Right ventricle myocardium inferior (tissue), 1 donor: ENCODE measurements around the gene IER3IP1. TPM values are rescaled to one million over a fixed set of nuclear protein-coding genes. Genes with fewer than 3 reads are reported as not detected.
A peak's percentile ranks its signal among the peaks of the same experiment; 100 is the strongest.
"Not testable (repeated sequence)": the region's sequence is repeated elsewhere in the genome, so short reads cannot be mapped to it uniquely, and the experiment has no call there.

Source experiments
- ATAC-seq: fragments of 200-7000 bp; cut with Tn5 transposase; one replicate; pipeline ENCODE4 v1.9.1; 2020; ENCODE audit warnings: mild to moderate bottlenecking, moderate library complexity
- DNase-seq: peaks from one replicate; pipeline ENCODE4 v3.0.0; 2021; ENCODE audit errors: missing footprints
- intact Hi-C: fragments of 100-400 bp; cut with DNase I; formaldehyde crosslinking; loops from one replicate; pipeline ENCODE4 v1.11.0; 2022
- long read RNA-seq: library from polyadenylated mRNA; unstranded; transcript quantifications from one replicate; pipeline ENCODE4 v2.0.0, GENCODE V29; 2021
- total RNA-seq: library from RNA; stranded (reverse); fragmentation: NEBNext Ultra II Directional; extraction: Animal tissue kit (Norgen Biotek cat#: 25700); gene quantifications from one replicate; pipeline ENCODE4 v1.2.1, GENCODE V29; 2021
- donor health status: DM: no; HTN: yes; CAD: no; lungs with severe emphysema.

IER3IP1 gene
- total RNA-seq = 9.7 TPM
- long read RNA-seq, transcript IER3IP1-201 (3 exons, 3,689 nt) = major isoform, 36 of 36 reads
- long read RNA-seq, partial matches to known transcripts = 0 of 36 reads
- long read RNA-seq, other reads (novel, unspliced or antisense) = 0 of 36 reads

- intact Hi-C loops = loop anchor here (5.0 kb wide), 1 partner anchor 34 kb away; no protein-coding TSS in a partner anchor
- ATAC-seq (peak; percentile 96), DNase-seq (peak; percentile 92)
Measured at GRCh38 chr18:47175898-47176575, at the start of gene IER3IP1. IER3IP1 (minus strand) TSS chr18:47176364; CDS start chr18:47176277, 87 bp downstream.

GRCh38 chr18:47215554-47216138, 39.5 kb upstream of the IER3IP1 start:
- intact Hi-C loops = loop anchor here (1.0 kb wide), 1 partner anchor 534 kb away; no protein-coding TSS in a partner anchor
- ATAC-seq = no peak
- DNase-seq = no peak

- no peak for ATAC-seq
- no peak for DNase-seq
- intact Hi-C loops = no loop called here
Measured at GRCh38 chr18:47209171-47209570, 33.0 kb upstream of the IER3IP1 start.

- DNase-seq = no peak
- intact Hi-C loops = no loop called here
- ATAC-seq = no peak
Measured at GRCh38 chr18:47206945-47207637, 30.9 kb upstream of the IER3IP1 start.

GRCh38 chr18:47204908-47205522, 28.9 kb upstream of the IER3IP1 start:
- ATAC-seq = no peak
- no peak for DNase-seq
- intact Hi-C loops = loop anchor here (2.0 kb wide), 2 partner anchors 104 to 154 kb away; no protein-coding TSS in a partner anchor

- DNase-seq (no peak), ATAC-seq (no peak)
- intact Hi-C loops = loop anchor here (2.0 kb wide), 2 partner anchors 103 to 153 kb away; no protein-coding TSS in a partner anchor
Measured at GRCh38 chr18:47203626-47204464, 27.7 kb upstream of the IER3IP1 start.

GRCh38 chr18:47195961-47196360, 19.8 kb upstream of the IER3IP1 start:
- intact Hi-C loops, DNase-seq, ATAC-seq: not testable (repeated sequence)

- ATAC-seq = no peak
- intact Hi-C loops = no loop called here
- no peak for DNase-seq
Measured at GRCh38 chr18:47191961-47192360, 15.8 kb upstream of the IER3IP1 start.

GRCh38 chr18:47187721-47188120, 11.6 kb upstream of the IER3IP1 start:
- ATAC-seq = no peak
- intact Hi-C loops = no loop called here
- no peak for DNase-seq

- ATAC-seq (no peak), DNase-seq (no peak)
- intact Hi-C loops = no loop called here
Measured at GRCh38 chr18:47184419-47185050, 8.4 kb upstream of the IER3IP1 start.

- DNase-seq, intact Hi-C loops, ATAC-seq: not testable (repeated sequence)
Measured at GRCh38 chr18:47182156-47182555, 6.0 kb upstream of the IER3IP1 start.

GRCh38 chr18:47180765-47181164, 4.6 kb upstream of the IER3IP1 start:
- intact Hi-C loops = no loop called here
- ATAC-seq (no peak), DNase-seq (no peak)

- intact Hi-C loops = loop anchor here (5.0 kb wide), 1 partner anchor 37 kb away; no protein-coding TSS in a partner anchor
- DNase-seq (no peak), ATAC-seq (no peak)
Measured at GRCh38 chr18:47179520-47179919, 3.4 kb upstream of the IER3IP1 start.

GRCh38 chr18:47175283-47175897, 774 bp downstream of the IER3IP1 start:
- no peak for DNase-seq
- intact Hi-C loops = loop anchor here (5.0 kb wide), 1 partner anchor 33 kb away; no protein-coding TSS in a partner anchor
- ATAC-seq = peak; percentile 14

GRCh38 chr18:47174545-47175116, 1.5 kb downstream of the IER3IP1 start:
- intact Hi-C loops = loop anchor here (5.0 kb wide), 1 partner anchor 32 kb away; no protein-coding TSS in a partner anchor
- DNase-seq (no peak), ATAC-seq (no peak)

GRCh38 chr18:47172476-47172875, 3.7 kb downstream of the IER3IP1 start:
- ATAC-seq (no peak), DNase-seq (no peak)
- intact Hi-C loops = no loop called here

GRCh38 chr18:47168913-47169312, 7.3 kb downstream of the IER3IP1 start:
- no peak for ATAC-seq
- intact Hi-C loops = no loop called here
- DNase-seq = no peak
